GM23248 (cell line): Measurements from ENCODE around the gene PAXX. TPM values are rescaled to one million over a fixed set of nuclear protein-coding genes. Genes with fewer than 3 reads are reported as not detected.

Experiments used
- DNase-seq: peaks from one replicate; pipeline ENCODE4 v3.0.0-alpha.2; 2015
- H2AFZ ChIP-seq: fragments of 200-600 bp; sonication (generic); 2 replicates; pipeline ENCODE4 v1.6.1; 2016; ENCODE audit warnings: antibody characterized with exemption
- H3F3A ChIP-seq: fragments of 200-600 bp; sonication (generic); 2 replicates; pipeline ENCODE4 v1.6.1; 2016; ENCODE audit warnings: mild to moderate bottlenecking, antibody characterized with exemption, mixed run types; ENCODE audit not compliant: insufficient read depth
- H3K27ac ChIP-seq: fragments of 200-600 bp; sonication (generic); 2 replicates; pipeline ENCODE4 v1.5.1; 2016; ENCODE audit warnings: mild to moderate bottlenecking
- H3K27me3 ChIP-seq: fragments of 200-600 bp; sonication (generic); replicated peaks from 2 replicates; pipeline ENCODE4 v1.6.1; 2016; ENCODE audit warnings: mild to moderate bottlenecking; ENCODE audit not compliant: insufficient read depth
- H3K36me3 ChIP-seq: fragments of 200-600 bp; sonication (generic); 2 replicates; pipeline ENCODE4 v1.6.1; 2016; ENCODE audit warnings: low read depth, mild to moderate bottlenecking
- H3K4me1 ChIP-seq: fragments of 200-600 bp; sonication (generic); 2 replicates; pipeline ENCODE4 v1.6.1; 2016; ENCODE audit warnings: mild to moderate bottlenecking; ENCODE audit not compliant: insufficient read depth
- H3K4me2 ChIP-seq: fragments of 200-600 bp; sonication (generic); one replicate; pipeline ENCODE4 v1.6.1; 2016; ENCODE audit warnings: mild to moderate bottlenecking; ENCODE audit not compliant: unreplicated experiment
- H3K4me3 ChIP-seq: fragments of 200-600 bp; sonication (generic); 2 replicates; pipeline ENCODE4 v1.5.1; 2016; ENCODE audit warnings: mild to moderate bottlenecking
- H3K79me2 ChIP-seq: fragments of 200-600 bp; sonication (generic); 2 replicates; pipeline ENCODE4 v1.6.1; 2016; ENCODE audit warnings: mild to moderate bottlenecking; ENCODE audit not compliant: insufficient read depth
- H3K9ac ChIP-seq: fragments of 200-600 bp; sonication (generic); 2 replicates; pipeline ENCODE4 v1.6.1; 2016; ENCODE audit warnings: mild to moderate bottlenecking
- H3K9me2 ChIP-seq: fragments of 200-600 bp; sonication (generic); 2 replicates; pipeline ENCODE4 v1.6.1; 2016; ENCODE audit warnings: mixed run types, mild to moderate bottlenecking, moderate library complexity; ENCODE audit not compliant: insufficient read depth
- H3K9me3 ChIP-seq: fragments of 200-600 bp; sonication (generic); one replicate; pipeline ENCODE4 v1.6.1; 2017; ENCODE audit warnings: low read depth
- H4K20me1 ChIP-seq: fragments of 200-600 bp; sonication (generic); 2 replicates; pipeline ENCODE4 v1.6.0; 2016; ENCODE audit not compliant: insufficient read depth
- EZH2 ChIP-seq: fragments of 200-600 bp; sonication (generic); IDR thresholded peaks from 2 replicates; pipeline ENCODE4 v1.6.1; 2018; ENCODE audit warnings: antibody characterized with exemption, mild to moderate bottlenecking; ENCODE audit not compliant: insufficient read depth, poor library complexity, severe bottlenecking
- EZH2phosphoT487 ChIP-seq: fragments of 200-600 bp; sonication (generic); IDR thresholded peaks from 2 replicates; pipeline ENCODE4 v1.6.1; 2018; ENCODE audit warnings: antibody characterized with exemption, moderate library complexity, mild to moderate bottlenecking, low read depth; ENCODE audit not compliant: insufficient read depth
- WGBS, 2 experiments: methylation state at CpG; one replicate each; pipeline ENCODE4 v1.1.6; 2015 to 2017; ENCODE audit warnings: low lambda C conversion rate in 2 of 2, low coverage in 1 of 2; ENCODE audit errors: missing lambda C conversion rate in 2 of 2; 5-methylcytosine and 5-hydroxymethylcytosine counted together
- in situ Hi-C: fragments of 300-500 bp; cut with MboI; formaldehyde crosslinking; loops from 2 replicates; pipeline ENCODE4 v1.15.0; 2020
- polyA plus RNA-seq: library from polyadenylated mRNA; unstranded; fragments of >200 nt; fragmentation: Nextera tagmentation; extraction: Ambion mirVana; gene quantifications from 2 replicates; pipeline ENCODE4 v1.2.1, GENCODE V29; 2016
- total RNA-seq: library from RNA; depleted of rRNA; stranded (reverse); fragments of >200 nt; shearing (Covaris generic); gene quantifications from 2 replicates; pipeline ENCODE4 v1.2.3, GENCODE V29; 2014

PAXX gene
- total and polyA plus RNA-seq, 2 experiments from 2014 or later = 52.2 to 54.5 TPM

GRCh38 chr9:136950656-136951276 lies 41.5 kb upstream of the PAXX start:
- DNase-seq = no peak
- no peaks in the 10 kb centered on the region for H3K79me2 ChIP-seq
- H3K27ac ChIP-seq = no peak overlapping the region
- H3K9me3 ChIP-seq = no peaks in the 10 kb centered on the region
- H4K20me1 ChIP-seq = no peaks in the 10 kb centered on the region
- no peak overlapping the region for H3K9ac ChIP-seq
- TF ChIP-seq EZH2phosphoT487 (no peak), EZH2 (no peak)
- H3K36me3 ChIP-seq = no peaks in the 10 kb centered on the region
- 44 to 54% methylated on average over 9 of the region's 9 CpGs for WGBS, 2 experiments
- H3K4me1 ChIP-seq = no peaks in the 10 kb centered on the region
- in situ Hi-C loops = no loop called here
- H2AFZ ChIP-seq = no peak overlapping the region
- H3K27me3 ChIP-seq = no peaks in the 10 kb centered on the region; the same call in 1 of the 2 replicates
- H3F3A ChIP-seq = no peaks in the 10 kb centered on the region
- peak overlapping the region; percentile 48 for H3K4me2 ChIP-seq
- H3K9me2 ChIP-seq = no peaks in the 10 kb centered on the region
- no peak overlapping the region for H3K4me3 ChIP-seq

- DNase-seq = no peak
- H3K79me2 ChIP-seq = no peaks in the 10 kb centered on the region
- no peaks in the 10 kb centered on the region for H3K9me3 ChIP-seq
- H3K9ac ChIP-seq = no peak within 1 kb of the TSS
- H3K9me2 ChIP-seq = no peaks in the 10 kb centered on the region
- H2AFZ ChIP-seq = no peak within 1 kb of the TSS
- no peaks in the 10 kb centered on the region for H4K20me1 ChIP-seq
- WGBS, 2 experiments = 75% methylated on average over 8 to 14 of the region's 14 CpGs
- H3K36me3 ChIP-seq = no peaks in the 10 kb centered on the region
- H3K27ac ChIP-seq = no peak within 1 kb of the TSS
- TF ChIP-seq EZH2 = no peak
- TF ChIP-seq EZH2phosphoT487 = no peak
- no peak within 1 kb of the TSS for H3K4me3 ChIP-seq
- no peak within 1 kb of the TSS for H3K4me2 ChIP-seq
- H3K4me1 ChIP-seq = no peaks in the 10 kb centered on the region
- in situ Hi-C loops = no loop called here
- H3F3A ChIP-seq = no peaks in the 10 kb centered on the region
- no peaks in the 10 kb centered on the region; the same call in 1 of the 2 replicates for H3K27me3 ChIP-seq
Observed at GRCh38 chr9:136951541-136952320, 40.5 kb upstream of the PAXX start, which contains the start of gene LCN12. LCN12 (plus strand) TSS chr9:136952273; CDS start chr9:136952328, 55 bp downstream.

GRCh38 chr9:136952321-136952850 lies 39.8 kb upstream of the PAXX start:
- Histone ChIP-seq H3K9ac (no peak overlapping the region), H3K4me2 (no peak overlapping the region), H3K9me2 (no peaks in the 10 kb centered on the region), H3K79me2 (no peaks in the 10 kb centered on the region), H3K9me3 (no peaks in the 10 kb centered on the region), H3F3A (no peaks in the 10 kb centered on the region), H4K20me1 (no peaks in the 10 kb centered on the region), H3K36me3 (no peaks in the 10 kb centered on the region), H3K4me3 (no peak overlapping the region), H3K27me3 (no peaks in the 10 kb centered on the region; the same call in 1 of the 2 replicates), H3K4me1 (no peaks in the 10 kb centered on the region), H2AFZ (no peak overlapping the region), H3K27ac (no peak overlapping the region)
- no peak for TF ChIP-seq EZH2phosphoT487
- no peak for TF ChIP-seq EZH2
- WGBS, 2 experiments = 55 to 59% methylated on average over 12 to 15 of the region's 15 CpGs
- DNase-seq = no peak
- in situ Hi-C loops = no loop called here

GRCh38 chr9:136952876-136953770 lies 39.1 kb upstream of the PAXX start:
- Histone ChIP-seq H3K4me2 (no peak overlapping the region), H2AFZ (no peak overlapping the region), H3K4me1 (no peaks in the 10 kb centered on the region), H3K9me2 (no peaks in the 10 kb centered on the region), H3K79me2 (no peaks in the 10 kb centered on the region), H3F3A (no peaks in the 10 kb centered on the region), H3K36me3 (no peaks in the 10 kb centered on the region), H3K27ac (no peak overlapping the region), H3K9ac (no peak overlapping the region), H3K27me3 (no peaks in the 10 kb centered on the region; the same call in 1 of the 2 replicates), H4K20me1 (no peaks in the 10 kb centered on the region), H3K4me3 (no peak overlapping the region), H3K9me3 (no peaks in the 10 kb centered on the region)
- DNase-seq = no peak
- WGBS, 2 experiments = 82 to 83% methylated on average over 36 to 43 of the region's 44 CpGs
- in situ Hi-C loops = no loop called here
- TF ChIP-seq EZH2 (no peak), EZH2phosphoT487 (no peak)
